ENCODE results near the gene KBTBD13.
A peak's percentile ranks its signal among the peaks of the same experiment; 100 is the strongest.

- TF ChIP-seq POLR2A (IDR thresholded peaks at IDR 0.05) (peak in 1 of 2 donors; percentile 22), CTCF (IDR thresholded peaks at IDR 0.05) (peak; percentile 28 to 94 (median 81))
Measured at GRCh38 chr15:65054333-65055200, 22.0 kb upstream of the KBTBD13 start.

Data from Peyer's patch (tissue), 4 donors.